ENCODE data around the gene NDUFA9.

The NDUFA9 gene

GRCh38 chr12:4648501-4649357, at the start of gene NDUFA9, which contains the start of gene AKAP3:
NDUFA9 (plus strand) TSS chr12:4649114; CDS start chr12:4649127, 13 bp downstream.
AKAP3 (minus strand) TSS chr12:4649051; CDS start chr12:4638196, 10,855 bp downstream.
- DNase-seq (ENCODE audit: low spot score): peak; percentile 90

- DNase-seq (ENCODE audit: low spot score): no peak
Measured at GRCh38 chr12:4603421-4603820, 45.5 kb upstream of the NDUFA9 start.

GRCh38 chr12:4603946-4604345, 45.0 kb upstream of the NDUFA9 start:
- no peak for DNase-seq (ENCODE audit: low spot score)

- DNase-seq (ENCODE audit: low spot score): peak; percentile 92
Measured at GRCh38 chr12:4604684-4605193, 44.2 kb upstream of the NDUFA9 start.

- no peak for DNase-seq (ENCODE audit: low spot score)
Measured at GRCh38 chr12:4607056-4607455, 41.9 kb upstream of the NDUFA9 start.

- no peak for DNase-seq (ENCODE audit: low spot score)
Measured at GRCh38 chr12:4609071-4609470, 39.8 kb upstream of the NDUFA9 start.

GRCh38 chr12:4610481-4610880, 38.4 kb upstream of the NDUFA9 start:
- no peak for DNase-seq (ENCODE audit: low spot score)

GRCh38 chr12:4615667-4616066, 33.2 kb upstream of the NDUFA9 start:
- DNase-seq (ENCODE audit: low spot score): no peak

- DNase-seq (ENCODE audit: low spot score): no peak
Measured at GRCh38 chr12:4621511-4621910, 27.4 kb upstream of the NDUFA9 start.

- DNase-seq (ENCODE audit: low spot score): no peak
Measured at GRCh38 chr12:4626543-4626942, 22.4 kb upstream of the NDUFA9 start.

- no peak for DNase-seq (ENCODE audit: low spot score)
Measured at GRCh38 chr12:4628406-4628805, 20.5 kb upstream of the NDUFA9 start.

GRCh38 chr12:4630262-4630661, 18.7 kb upstream of the NDUFA9 start:
- no peak for DNase-seq (ENCODE audit: low spot score)

GRCh38 chr12:4643747-4644146, 5.2 kb upstream of the NDUFA9 start:
- no peak for DNase-seq (ENCODE audit: low spot score)

GRCh38 chr12:4645023-4645422, 3.9 kb upstream of the NDUFA9 start:
- DNase-seq (ENCODE audit: low spot score): no peak

GRCh38 chr12:4648104-4648500, 812 bp upstream of the NDUFA9 start:
- DNase-seq (ENCODE audit: low spot score): no peak

- DNase-seq (ENCODE audit: low spot score): no peak
Measured at GRCh38 chr12:4649358-4649661, 396 bp downstream of the NDUFA9 start.

GRCh38 chr12:4653257-4653656, 4.3 kb downstream of the NDUFA9 start:
- DNase-seq (ENCODE audit: low spot score): no peak

- no peak for DNase-seq (ENCODE audit: low spot score)
Measured at GRCh38 chr12:4653691-4654090, 4.8 kb downstream of the NDUFA9 start.

GRCh38 chr12:4663971-4664505, 15.1 kb downstream of the NDUFA9 start:
- peak; percentile 86 for DNase-seq (ENCODE audit: low spot score)

- DNase-seq (ENCODE audit: low spot score): no peak
Measured at GRCh38 chr12:4665236-4665635, 16.3 kb downstream of the NDUFA9 start.

GRCh38 chr12:4679711-4680110, 30.8 kb downstream of the NDUFA9 start:
- DNase-seq (ENCODE audit: low spot score): no peak

- no peak for DNase-seq (ENCODE audit: low spot score)
Measured at GRCh38 chr12:4681732-4682131, 32.8 kb downstream of the NDUFA9 start.

- no peak for DNase-seq (ENCODE audit: low spot score)
Measured at GRCh38 chr12:4685317-4685716, 36.4 kb downstream of the NDUFA9 start.

GRCh38 chr12:4690760-4691159, 41.8 kb downstream of the NDUFA9 start:
- DNase-seq (ENCODE audit: low spot score): no peak
